ENCODE measurements around the gene WDR45B. TPM values are rescaled to one million over a fixed set of nuclear protein-coding genes. Genes with fewer than 3 reads are reported as not detected.

WDR45B gene
- total RNA-seq, 1 donor from 2014 or later, result 65.1 TPM

GRCh38 chr17:82687871-82688270, 39.6 kb upstream of the WDR45B start:
- DNase-seq (no peak), ATAC-seq (no peak)
- TF ChIP-seq CTCF (IDR thresholded peaks at IDR 0.05), result no peak
- intact Hi-C loops (cut with DNase I), result no loop called here
- H3K4me1 ChIP-seq, result no peaks in the 10 kb centered on the region
- H3K27ac ChIP-seq, result no peak overlapping the region
- no peaks in the 10 kb centered on the region for H3K36me3 ChIP-seq
- no peaks in the 10 kb centered on the region for H3K27me3 ChIP-seq
- H3K4me3 ChIP-seq, result no peak overlapping the region
- no peaks in the 10 kb centered on the region for H3K9me3 ChIP-seq

- no peak overlapping the region for H3K27ac ChIP-seq
- no peaks in the 10 kb centered on the region for H3K9me3 ChIP-seq
- H3K27me3 ChIP-seq, result no peaks in the 10 kb centered on the region
- TF ChIP-seq CTCF (IDR thresholded peaks at IDR 0.05), result no peak
- no peak for DNase-seq
- ATAC-seq, result peak; percentile 31
- intact Hi-C loops (cut with DNase I), result no loop called here
- no peaks in the 10 kb centered on the region for H3K36me3 ChIP-seq
- no peaks in the 10 kb centered on the region for H3K4me1 ChIP-seq
- no peak overlapping the region for H3K4me3 ChIP-seq
Measured at GRCh38 chr17:82687375-82687861, 39.2 kb upstream of the WDR45B start.

GRCh38 chr17:82686366-82687324, 38.4 kb upstream of the WDR45B start:
- intact Hi-C loops (cut with DNase I), result no loop called here
- ATAC-seq (peak; percentile 20), DNase-seq (no peak)
- no peak overlapping the region for H3K4me3 ChIP-seq
- no peaks in the 10 kb centered on the region for H3K4me1 ChIP-seq
- TF ChIP-seq CTCF (IDR thresholded peaks at IDR 0.05), result no peak
- H3K9me3 ChIP-seq, result peaks cover 2% of the 10 kb centered on the region
- no peak overlapping the region for H3K27ac ChIP-seq
- no peaks in the 10 kb centered on the region for H3K36me3 ChIP-seq
- no peaks in the 10 kb centered on the region for H3K27me3 ChIP-seq

GRCh38 chr17:82685291-82685690, 37.0 kb upstream of the WDR45B start:
- Histone ChIP-seq H3K27me3 (no peaks in the 10 kb centered on the region), H3K4me1 (no peaks in the 10 kb centered on the region), H3K9me3 (peaks cover 6% of the 10 kb centered on the region), H3K36me3 (no peaks in the 10 kb centered on the region), H3K4me3 (no peak overlapping the region), H3K27ac (no peak overlapping the region)
- ATAC-seq, result peak; percentile 27
- intact Hi-C loops (cut with DNase I), result no loop called here
- TF ChIP-seq CTCF (IDR thresholded peaks at IDR 0.05), result no peak
- no peak for DNase-seq

- peaks cover 6% of the 10 kb centered on the region for H3K9me3 ChIP-seq
- no peak overlapping the region for H3K27ac ChIP-seq
- intact Hi-C loops (cut with DNase I), result no loop called here
- no peaks in the 10 kb centered on the region for H3K27me3 ChIP-seq
- H3K4me1 ChIP-seq, result no peaks in the 10 kb centered on the region
- H3K4me3 ChIP-seq, result no peak overlapping the region
- TF ChIP-seq CTCF (IDR thresholded peaks at IDR 0.05), result no peak
- peak; percentile 32 for ATAC-seq
- DNase-seq, result no peak
- no peaks in the 10 kb centered on the region for H3K36me3 ChIP-seq
Measured at GRCh38 chr17:82684228-82684841, 36.1 kb upstream of the WDR45B start.

Data from upper lobe of right lung (tissue), 1 donor.